Memory B cell (primary cell): ENCODE measurements around the gene NUP210.
A peak's percentile ranks its signal among the peaks of the same experiment; 100 is the strongest.

Source experiments
- ATAC-seq: fragments of 150-1000 bp; cut with Tn5 transposase; 2 replicates; pipeline ENCODE4 v1.10.0; 2021; ENCODE audit warnings: low read depth, mild to moderate bottlenecking, moderate library complexity
- DNase-seq, 2 donors: peaks; one replicate each; pipeline ENCODE4 v3.0.0; 2022; ENCODE audit warnings: low spot score in 2 of 2
- H3K27ac Mint-ChIP-seq: one replicate; pipeline ENCODE4 v1.8.0; 2022; ENCODE audit warnings: mild to moderate bottlenecking, moderate library complexity, mixed read lengths
- H3K27me3 Mint-ChIP-seq: one replicate; pipeline ENCODE4 v1.8.0; 2022; ENCODE audit warnings: mixed read lengths
- H3K36me3 Mint-ChIP-seq: one replicate; pipeline ENCODE4 v1.8.0; 2022; ENCODE audit warnings: mild to moderate bottlenecking, mixed read lengths
- H3K4me1 Mint-ChIP-seq: one replicate; pipeline ENCODE4 v1.8.0; 2022; ENCODE audit warnings: mixed read lengths
- H3K4me3 Mint-ChIP-seq: one replicate; pipeline ENCODE4 v1.8.0; 2022; ENCODE audit warnings: mild to moderate bottlenecking, moderate library complexity, mixed read lengths
- H3K9me3 Mint-ChIP-seq: one replicate; pipeline ENCODE4 v1.8.0; 2022; ENCODE audit warnings: mixed read lengths

Gene NUP210

GRCh38 chr3:13335059-13335458 is 85.1 kb downstream of the NUP210 start:
- Mint-ChIP-seq H3K4me3 (no peak overlapping the region), H3K27me3 (no peaks in the 10 kb centered on the region), H3K9me3 (no peaks in the 10 kb centered on the region), H3K27ac (no peak overlapping the region), H3K4me1 (peaks cover 34% of the 10 kb centered on the region), H3K36me3 (peaks cover 25% of the 10 kb centered on the region)
- no peak for DNase-seq
- ATAC-seq = no peak

- H3K36me3 Mint-ChIP-seq = peaks cover 28% of the 10 kb centered on the region
- no peak overlapping the region for H3K4me3 Mint-ChIP-seq
- H3K4me1 Mint-ChIP-seq = peaks cover 30% of the 10 kb centered on the region
- DNase-seq = no peak
- ATAC-seq = no peak
- H3K9me3 Mint-ChIP-seq = no peaks in the 10 kb centered on the region
- H3K27ac Mint-ChIP-seq = peak overlapping the region; percentile 90
- H3K27me3 Mint-ChIP-seq = no peaks in the 10 kb centered on the region
Observed at GRCh38 chr3:13333236-13333897, 86.8 kb downstream of the NUP210 start.

GRCh38 chr3:13332740-13333139 is 87.4 kb downstream of the NUP210 start:
- peaks cover 30% of the 10 kb centered on the region for H3K4me1 Mint-ChIP-seq
- no peak for DNase-seq
- H3K36me3 Mint-ChIP-seq = peaks cover 29% of the 10 kb centered on the region
- H3K9me3 Mint-ChIP-seq = no peaks in the 10 kb centered on the region
- ATAC-seq = no peak
- H3K27ac Mint-ChIP-seq = peak overlapping the region; percentile 90
- H3K27me3 Mint-ChIP-seq = no peaks in the 10 kb centered on the region
- peak overlapping the region; percentile 57 for H3K4me3 Mint-ChIP-seq

GRCh38 chr3:13332158-13332557 is 88.0 kb downstream of the NUP210 start:
- H3K9me3 Mint-ChIP-seq = no peaks in the 10 kb centered on the region
- peak overlapping the region; percentile 90 for H3K27ac Mint-ChIP-seq
- DNase-seq (peak; percentile 50 to 70), ATAC-seq (peak; percentile 96)
- H3K27me3 Mint-ChIP-seq = no peaks in the 10 kb centered on the region
- peak overlapping the region; percentile 57 for H3K4me3 Mint-ChIP-seq
- H3K4me1 Mint-ChIP-seq = peaks cover 30% of the 10 kb centered on the region
- peaks cover 25% of the 10 kb centered on the region for H3K36me3 Mint-ChIP-seq

- peaks cover 26% of the 10 kb centered on the region for H3K36me3 Mint-ChIP-seq
- H3K27me3 Mint-ChIP-seq = no peaks in the 10 kb centered on the region
- DNase-seq = no peak
- peaks cover 36% of the 10 kb centered on the region for H3K4me1 Mint-ChIP-seq
- no peak for ATAC-seq
- H3K9me3 Mint-ChIP-seq = no peaks in the 10 kb centered on the region
- no peak overlapping the region for H3K4me3 Mint-ChIP-seq
- H3K27ac Mint-ChIP-seq = no peak overlapping the region
Observed at GRCh38 chr3:13329746-13330145, 90.4 kb downstream of the NUP210 start.

GRCh38 chr3:13325892-13326443 is 94.2 kb downstream of the NUP210 start:
- Mint-ChIP-seq H3K9me3 (no peaks in the 10 kb centered on the region), H3K4me1 (peaks cover 6% of the 10 kb centered on the region), H3K36me3 (peaks cover 30% of the 10 kb centered on the region), H3K27ac (no peak overlapping the region), H3K4me3 (no peak overlapping the region), H3K27me3 (no peaks in the 10 kb centered on the region)
- ATAC-seq (no peak), DNase-seq (no peak)

GRCh38 chr3:13324835-13325501 is 95.2 kb downstream of the NUP210 start:
- ATAC-seq = no peak
- H3K4me1 Mint-ChIP-seq = peaks cover 6% of the 10 kb centered on the region
- H3K4me3 Mint-ChIP-seq = no peak overlapping the region
- no peaks in the 10 kb centered on the region for H3K9me3 Mint-ChIP-seq
- no peaks in the 10 kb centered on the region for H3K27me3 Mint-ChIP-seq
- peaks cover 33% of the 10 kb centered on the region for H3K36me3 Mint-ChIP-seq
- DNase-seq = no peak
- H3K27ac Mint-ChIP-seq = peak overlapping the region; percentile 75

- Mint-ChIP-seq H3K4me3 (no peak overlapping the region), H3K4me1 (peaks cover 6% of the 10 kb centered on the region), H3K9me3 (no peaks in the 10 kb centered on the region), H3K27ac (no peak overlapping the region), H3K36me3 (peaks cover 36% of the 10 kb centered on the region), H3K27me3 (no peaks in the 10 kb centered on the region)
- no peak for DNase-seq
- no peak for ATAC-seq
Observed at GRCh38 chr3:13323822-13324221, 96.3 kb downstream of the NUP210 start.

GRCh38 chr3:13322324-13322723 is 97.8 kb downstream of the NUP210 start:
- no peak overlapping the region for H3K4me3 Mint-ChIP-seq
- ATAC-seq = no peak
- peaks cover 6% of the 10 kb centered on the region for H3K4me1 Mint-ChIP-seq
- H3K36me3 Mint-ChIP-seq = peaks cover 41% of the 10 kb centered on the region
- no peak overlapping the region for H3K27ac Mint-ChIP-seq
- no peaks in the 10 kb centered on the region for H3K9me3 Mint-ChIP-seq
- H3K27me3 Mint-ChIP-seq = no peaks in the 10 kb centered on the region
- DNase-seq = no peak

- Mint-ChIP-seq H3K4me1 (no peaks in the 10 kb centered on the region), H3K27ac (no peak overlapping the region), H3K36me3 (peaks cover 40% of the 10 kb centered on the region), H3K9me3 (no peaks in the 10 kb centered on the region), H3K4me3 (no peak overlapping the region), H3K27me3 (no peaks in the 10 kb centered on the region)
- no peak for ATAC-seq
- DNase-seq = no peak
Observed at GRCh38 chr3:13319564-13320220, 100.4 kb downstream of the NUP210 start.

- Mint-ChIP-seq H3K4me1 (no peaks in the 10 kb centered on the region), H3K36me3 (peaks cover 43% of the 10 kb centered on the region), H3K4me3 (no peak overlapping the region), H3K27ac (no peak overlapping the region), H3K9me3 (no peaks in the 10 kb centered on the region), H3K27me3 (no peaks in the 10 kb centered on the region)
- ATAC-seq (no peak), DNase-seq (no peak)
Observed at GRCh38 chr3:13318626-13319470, 101.3 kb downstream of the NUP210 start.

GRCh38 chr3:13317596-13318320 is 102.4 kb downstream of the NUP210 start:
- Mint-ChIP-seq H3K4me1 (no peaks in the 10 kb centered on the region), H3K4me3 (no peak overlapping the region), H3K36me3 (peaks cover 41% of the 10 kb centered on the region), H3K27me3 (no peaks in the 10 kb centered on the region), H3K9me3 (no peaks in the 10 kb centered on the region), H3K27ac (peak overlapping the region; percentile 76)
- DNase-seq = no peak
- ATAC-seq = no peak

- Mint-ChIP-seq H3K27me3 (no peaks in the 10 kb centered on the region), H3K9me3 (no peaks in the 10 kb centered on the region), H3K36me3 (peaks cover 37% of the 10 kb centered on the region), H3K27ac (peak overlapping the region; percentile 28), H3K4me3 (no peak overlapping the region), H3K4me1 (no peaks in the 10 kb centered on the region)
- DNase-seq (no peak), ATAC-seq (no peak)
Observed at GRCh38 chr3:13316603-13317002, 103.5 kb downstream of the NUP210 start.
